T-helper 2 cell (primary cell): Measurements from ENCODE around the gene LRRC17.
"Not testable (repeated sequence)": the region's sequence is repeated elsewhere in the genome, so short reads cannot be mapped to it uniquely, and the experiment has no call there.

ENCODE experiments used
- DNase-seq, 5 experiments: peaks; one replicate each; pipeline versions ENCODE4 v3.0.0 to v3.0.0-alpha.2; 2012 to 2022

LRRC17 gene

DNA sequence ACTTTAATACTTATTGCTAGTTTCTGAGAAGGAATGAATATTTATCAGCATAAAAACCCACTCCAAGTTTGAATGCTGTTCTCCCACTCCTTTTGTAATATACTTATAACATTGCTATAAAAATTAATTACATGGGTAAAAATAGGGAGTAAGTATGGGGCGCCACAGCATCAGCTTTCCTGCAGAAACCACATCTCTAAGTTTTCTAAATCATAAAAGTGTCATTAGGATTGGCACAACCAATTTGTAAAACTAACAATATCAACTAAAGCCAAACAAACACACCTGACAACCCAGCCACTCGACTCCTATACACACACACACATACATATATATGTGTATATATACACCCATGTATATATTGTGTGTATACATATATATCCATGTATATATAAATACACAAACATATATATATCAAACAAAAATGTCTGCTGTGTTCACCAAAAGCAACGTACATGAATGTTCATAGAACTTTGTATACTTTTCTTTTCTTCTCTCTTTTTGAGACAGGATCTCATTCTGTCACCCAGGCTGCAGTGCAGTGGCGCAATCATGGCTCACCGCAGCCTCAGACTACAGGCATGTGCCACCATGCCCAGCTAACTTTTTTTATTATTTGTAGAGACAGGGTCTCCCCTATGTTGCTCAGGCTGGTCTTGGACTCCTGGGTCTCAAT is 14.8 kb upstream of the LRRC17 start:
- no peak for DNase-seq

DNA sequence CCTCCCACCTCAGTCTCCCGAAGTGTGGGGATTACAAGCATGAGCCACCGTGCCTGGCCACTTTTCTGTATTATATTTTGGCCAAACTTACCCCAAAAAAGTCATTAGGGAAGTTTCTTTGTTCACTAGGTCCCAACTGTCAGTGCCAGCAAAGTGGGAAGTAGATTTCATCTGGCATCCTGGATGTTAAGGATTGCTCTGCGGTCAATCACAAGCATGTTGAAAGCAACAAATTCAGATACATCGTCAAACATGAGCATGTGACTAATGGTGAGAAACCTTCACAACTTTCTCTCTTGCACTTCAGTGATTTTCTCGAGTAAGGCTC is 14.3 kb upstream of the LRRC17 start:
- DNase-seq: no peak

DNA sequence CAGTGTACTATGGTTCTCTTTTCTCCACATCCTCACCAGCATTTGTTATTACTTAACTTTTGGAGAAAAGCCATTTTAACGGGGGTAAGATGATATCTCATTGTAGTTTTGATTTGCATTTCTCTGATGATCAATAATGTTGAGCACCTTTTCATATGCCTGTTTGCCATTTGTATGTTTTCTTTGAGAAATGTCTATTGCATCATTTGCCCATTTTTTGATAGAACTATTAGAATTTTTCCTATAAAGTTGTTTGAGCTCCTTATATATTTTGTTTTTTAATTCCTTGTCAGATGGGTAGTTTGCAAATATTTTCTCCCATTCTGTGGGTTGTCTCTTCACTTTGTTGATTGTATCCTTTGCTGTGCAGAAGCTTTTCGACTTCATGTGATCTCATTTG is 10.7 kb upstream of the LRRC17 start:
- not testable (repeated sequence) for DNase-seq

DNA sequence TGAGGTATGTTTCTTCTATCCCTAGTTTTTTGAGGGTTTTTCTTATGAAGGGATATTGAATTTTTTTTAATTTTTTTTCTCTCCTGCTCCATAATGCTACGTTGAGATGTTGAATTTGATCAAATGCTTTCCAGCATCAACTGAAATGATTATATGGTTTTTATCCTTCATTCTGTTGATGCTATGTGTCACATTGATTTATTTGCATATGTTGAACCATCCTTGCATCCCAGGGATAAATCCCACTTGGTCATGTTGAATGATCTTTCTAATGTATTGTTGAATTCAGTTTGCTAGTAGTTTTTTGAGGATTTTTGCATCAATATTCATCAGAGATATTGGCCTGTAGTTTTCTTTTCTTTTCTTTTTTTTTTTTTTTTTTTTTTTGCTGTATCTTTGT is 9.2 kb upstream of the LRRC17 start:
- not testable (repeated sequence) for DNase-seq

DNA sequence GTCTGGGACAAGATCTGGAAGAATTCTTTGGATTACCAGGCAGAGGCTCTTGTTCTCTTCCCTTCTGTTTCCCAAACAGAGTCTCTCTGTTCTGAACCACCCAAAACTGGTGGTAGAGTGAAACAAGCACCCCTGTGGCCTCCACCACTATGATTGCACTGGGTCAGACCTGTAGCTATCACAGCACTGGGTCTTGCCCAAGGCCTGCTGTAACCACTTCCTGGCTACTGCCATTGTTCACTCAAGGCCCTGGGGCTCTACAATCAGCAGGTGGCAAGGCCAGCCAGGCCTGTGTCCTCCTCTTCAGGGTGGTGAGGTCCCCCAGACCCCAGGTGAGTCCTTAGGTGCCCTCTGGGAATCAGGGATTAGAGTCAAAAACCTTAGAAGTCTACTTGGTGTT is 4.1 kb upstream of the LRRC17 start:
- no peak for DNase-seq

DNA sequence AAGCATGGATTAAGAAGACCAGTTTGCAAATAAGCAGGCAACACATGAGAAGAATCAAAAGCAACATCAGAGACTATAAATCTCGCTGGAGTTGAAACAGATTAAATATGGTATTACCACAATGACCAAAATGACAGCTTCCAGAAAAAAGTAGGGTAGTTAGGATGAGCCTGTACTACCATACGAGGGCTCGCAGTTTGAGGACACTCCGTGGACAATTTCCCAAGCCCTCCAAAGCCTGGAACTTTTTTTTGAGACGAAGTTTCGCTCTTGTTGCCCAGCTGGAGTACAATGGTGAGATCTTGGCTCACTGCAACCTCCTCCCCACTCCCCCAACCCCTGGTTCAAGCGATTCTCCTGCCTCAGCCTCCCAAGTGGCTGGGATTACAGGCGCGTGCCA is 1.0 kb downstream of the LRRC17 start:
- no peak for DNase-seq

DNA sequence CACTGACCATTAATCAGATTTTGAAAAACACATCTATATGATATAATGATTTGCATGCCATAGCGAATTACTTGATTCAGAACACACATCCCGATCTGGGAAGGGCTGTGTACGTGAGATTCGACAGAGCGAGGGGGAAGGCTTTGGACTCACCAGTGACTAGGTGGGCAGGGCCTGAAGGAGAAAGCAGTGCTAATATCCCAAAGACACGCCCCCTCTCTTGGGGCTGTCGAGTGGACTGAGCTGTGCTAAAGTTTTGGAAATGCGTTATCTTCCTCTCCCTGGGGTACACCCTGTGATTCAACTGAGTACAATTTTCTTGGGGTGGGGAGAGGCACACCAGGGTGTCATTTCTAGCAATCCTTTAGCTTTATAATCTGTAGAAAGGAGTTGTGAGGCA is 1.8 kb downstream of the LRRC17 start:
- DNase-seq: no peak

DNA sequence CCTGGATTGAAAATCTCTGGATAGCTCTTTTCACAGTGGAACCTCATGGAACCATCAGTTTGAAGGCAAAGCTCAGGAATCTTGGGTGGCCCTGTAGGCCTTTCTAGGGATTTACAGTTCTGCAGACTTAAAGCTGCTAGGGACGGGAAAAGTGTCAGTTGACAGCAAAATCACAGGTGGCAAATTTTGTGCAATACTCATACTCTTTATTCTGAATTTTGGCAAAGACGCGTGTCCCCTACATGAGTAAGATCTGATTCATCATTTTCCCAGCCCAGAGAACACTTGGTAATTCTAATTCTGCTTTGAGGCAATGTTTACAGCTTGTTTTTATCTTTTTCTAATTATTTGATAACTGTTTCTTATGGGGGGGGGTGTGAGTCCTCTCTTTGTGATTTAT is 3.6 kb downstream of the LRRC17 start:
- no peak for DNase-seq

DNA sequence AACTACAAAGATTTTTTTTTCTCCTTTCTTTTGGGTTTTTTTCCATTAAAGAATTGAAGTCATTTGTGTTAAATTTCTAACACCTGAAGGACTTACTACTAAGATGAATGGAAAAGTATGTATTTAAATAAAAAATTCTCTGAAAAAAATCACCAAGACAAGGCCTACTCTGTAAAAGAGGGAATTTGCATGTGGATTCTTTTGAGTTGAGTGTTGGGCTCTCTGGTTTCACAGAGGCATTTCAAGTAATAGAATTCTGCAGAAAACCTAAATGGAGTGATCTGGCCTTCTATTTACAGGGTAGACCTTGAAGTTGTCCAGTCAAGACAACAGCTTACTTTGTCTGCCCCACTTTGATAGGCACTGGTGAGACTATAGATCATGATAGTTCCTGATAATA is 4.1 kb downstream of the LRRC17 start:
- no peak for DNase-seq

DNA sequence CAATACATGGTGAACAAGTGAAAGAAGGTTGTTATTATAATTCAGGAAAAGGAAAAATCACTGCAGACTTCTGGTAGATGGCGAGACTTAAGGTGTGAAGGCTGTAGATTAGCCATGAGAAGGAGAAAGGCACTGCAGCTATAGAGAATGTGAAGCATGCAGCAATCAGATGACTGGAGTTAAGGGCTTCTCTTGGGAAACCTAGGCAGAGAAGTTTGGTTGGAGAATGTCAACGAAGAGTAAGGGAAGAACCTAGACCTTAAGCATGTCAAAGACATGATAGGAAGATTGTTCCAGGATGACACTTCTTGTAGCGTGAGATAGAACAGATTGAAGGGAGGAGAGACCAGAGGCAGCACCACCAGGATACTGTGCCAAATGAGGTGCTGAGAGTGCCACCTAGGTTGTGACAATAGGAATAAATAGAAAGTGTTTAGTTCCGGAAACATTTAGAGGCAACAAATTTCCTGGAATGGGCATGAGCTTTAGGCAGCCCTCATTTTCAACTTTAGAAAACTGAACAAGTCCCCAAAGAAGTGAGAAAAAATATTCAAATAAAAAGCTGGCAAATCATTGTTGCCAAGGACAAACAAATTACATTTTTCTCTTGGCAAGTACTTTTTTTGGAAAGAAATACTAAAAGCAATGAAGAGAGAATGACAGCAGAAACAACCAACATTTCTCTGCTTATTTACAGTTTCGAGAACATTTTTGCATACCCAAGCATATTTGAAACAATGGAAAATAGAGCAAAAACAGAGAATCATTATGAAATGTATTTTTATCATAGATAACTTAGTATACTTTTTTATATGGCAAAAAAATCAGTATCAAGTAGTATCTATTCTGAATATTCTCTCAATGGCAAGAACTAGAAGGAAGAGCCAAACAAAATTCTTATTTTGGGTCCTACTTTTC is 4.9 kb downstream of the LRRC17 start:
- no peak for DNase-seq

DNA sequence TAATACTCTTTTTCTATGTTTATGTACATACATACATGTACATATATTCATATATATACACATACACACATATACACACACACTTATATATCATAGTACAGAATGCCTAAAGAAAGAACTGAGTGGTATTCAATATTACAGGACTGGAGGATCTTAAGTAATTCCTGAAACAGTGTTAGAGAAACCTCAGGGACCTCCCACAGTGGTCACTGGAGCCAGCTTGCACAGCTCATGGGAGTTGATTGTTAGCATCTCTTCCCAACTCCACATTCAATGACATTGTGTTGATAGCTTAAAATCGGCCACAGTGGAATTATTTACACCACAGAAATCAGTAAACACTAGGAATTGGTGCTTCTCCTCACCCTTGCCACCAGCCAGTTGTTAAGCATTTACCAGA is 6.0 kb downstream of the LRRC17 start:
- DNase-seq: no peak

DNA sequence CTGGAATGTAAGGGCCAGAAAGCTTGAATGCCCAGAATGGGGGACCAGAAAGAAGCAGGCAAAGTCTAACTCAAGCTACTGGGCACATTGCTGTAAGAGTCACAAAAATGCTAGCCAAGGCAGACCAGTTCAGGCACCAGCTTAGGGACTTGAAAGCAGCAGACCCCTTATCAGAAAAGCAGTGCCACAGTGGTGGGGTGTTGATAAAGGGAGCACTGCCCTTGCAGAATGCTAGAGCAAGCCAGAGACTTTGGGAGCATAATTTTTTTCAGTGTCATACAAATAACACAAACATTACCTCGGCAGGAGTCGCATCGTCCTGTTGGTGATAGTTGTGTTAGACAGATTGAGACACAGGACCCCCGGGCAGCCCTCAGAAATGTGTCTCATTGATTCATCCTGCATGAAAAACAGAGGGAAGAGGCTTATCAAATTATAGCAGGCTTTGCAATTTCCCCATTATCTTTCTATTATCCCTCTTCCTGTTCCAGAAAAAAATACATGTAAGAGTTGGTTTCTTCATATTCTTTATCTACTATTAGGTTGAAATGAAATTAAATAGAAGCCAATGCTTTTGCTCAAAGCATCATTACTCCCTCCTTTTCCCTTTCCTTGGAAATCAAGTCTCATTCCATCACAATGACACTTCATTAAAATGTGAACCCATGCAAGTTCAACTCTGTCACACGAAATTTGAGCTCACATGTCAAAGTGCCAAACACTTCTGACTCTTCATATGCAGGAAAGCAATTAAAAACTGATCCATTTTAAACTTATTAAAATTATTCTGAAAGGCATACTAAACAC is 13.4 kb downstream of the LRRC17 start:
- DNase-seq: no peak

DNA sequence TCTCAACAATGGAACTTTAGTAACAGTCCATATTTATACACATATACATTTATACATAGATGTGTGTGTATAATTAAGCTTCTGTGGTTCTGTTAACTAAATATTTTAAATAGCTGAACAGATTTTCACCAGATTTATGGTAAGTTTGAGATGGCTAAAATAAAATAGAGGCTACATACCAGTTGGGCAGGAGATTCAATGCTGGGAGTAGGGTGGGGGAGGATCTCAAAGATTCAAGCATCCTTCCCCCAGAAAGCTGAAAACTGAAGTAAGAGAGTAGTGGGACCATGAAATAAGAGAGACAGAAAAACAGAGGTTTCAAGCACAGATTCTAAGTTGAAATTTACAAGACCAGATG is 14.0 kb downstream of the LRRC17 start:
- DNase-seq: no peak

DNA sequence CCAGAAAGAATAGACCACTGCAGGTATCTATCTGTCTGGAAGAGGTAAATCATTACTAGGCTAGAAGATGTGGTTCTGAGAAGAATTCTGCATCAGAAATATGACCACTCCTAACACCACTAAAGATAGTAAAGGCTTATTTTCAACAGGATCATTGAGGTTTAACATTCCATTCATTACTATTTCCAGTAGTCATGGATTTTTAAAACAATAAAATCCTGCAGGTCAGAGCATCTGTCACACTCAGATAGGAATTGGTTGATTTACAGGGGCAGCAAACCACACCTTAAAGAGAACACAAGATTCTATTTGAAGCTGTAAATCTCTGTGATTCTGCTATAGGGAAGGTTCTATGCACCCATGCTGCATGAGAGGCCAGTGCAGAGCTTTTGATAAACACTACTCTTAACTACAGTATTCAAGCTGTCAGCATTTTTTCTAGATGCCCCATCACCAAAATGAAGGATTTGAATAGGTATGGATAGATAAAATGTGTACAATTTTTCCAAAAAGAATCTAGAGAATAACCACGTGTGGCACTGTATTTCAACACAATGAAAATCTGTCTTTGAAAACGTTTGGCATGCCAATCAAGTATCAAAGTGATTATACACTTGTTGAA is 14.6 kb downstream of the LRRC17 start:
- DNase-seq: no peak

DNA sequence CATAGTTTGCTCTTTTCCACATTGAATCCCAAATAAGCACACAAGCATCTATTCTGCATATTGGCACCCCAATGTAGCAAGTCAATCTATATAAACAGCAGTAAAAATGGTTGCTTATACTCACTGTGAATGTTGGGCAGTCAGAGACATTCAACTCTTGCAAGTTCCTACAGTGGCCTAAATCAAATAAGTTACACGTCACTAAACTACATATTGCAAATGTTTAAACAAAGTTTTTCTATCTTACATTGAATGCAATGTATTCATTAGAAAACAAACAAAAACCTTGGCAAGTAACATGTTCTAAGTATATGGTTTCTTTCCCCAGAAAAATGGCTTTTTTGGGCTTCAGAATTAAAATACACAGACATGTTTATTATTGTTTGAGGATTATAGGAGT is 19.0 kb downstream of the LRRC17 start:
- no peak for DNase-seq

DNA sequence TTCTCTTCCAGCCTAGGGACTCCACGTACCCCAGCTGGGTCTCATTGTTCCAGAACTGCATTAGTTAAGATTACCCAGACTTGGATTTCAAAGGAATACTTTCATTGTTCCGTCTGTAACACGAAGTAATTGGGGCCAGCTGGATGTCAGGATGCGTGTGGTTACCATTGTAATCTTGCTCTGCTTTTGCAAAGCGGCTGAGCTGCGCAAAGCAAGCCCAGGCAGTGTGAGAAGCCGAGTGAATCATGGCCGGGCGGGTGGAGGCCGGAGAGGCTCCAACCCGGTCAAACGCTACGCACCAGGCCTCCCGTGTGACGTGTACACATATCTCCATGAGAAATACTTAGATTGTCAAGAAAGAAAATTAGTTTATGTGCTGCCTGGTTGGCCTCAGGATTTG is 21.0 kb downstream of the LRRC17 start:
- no peak for DNase-seq

DNA sequence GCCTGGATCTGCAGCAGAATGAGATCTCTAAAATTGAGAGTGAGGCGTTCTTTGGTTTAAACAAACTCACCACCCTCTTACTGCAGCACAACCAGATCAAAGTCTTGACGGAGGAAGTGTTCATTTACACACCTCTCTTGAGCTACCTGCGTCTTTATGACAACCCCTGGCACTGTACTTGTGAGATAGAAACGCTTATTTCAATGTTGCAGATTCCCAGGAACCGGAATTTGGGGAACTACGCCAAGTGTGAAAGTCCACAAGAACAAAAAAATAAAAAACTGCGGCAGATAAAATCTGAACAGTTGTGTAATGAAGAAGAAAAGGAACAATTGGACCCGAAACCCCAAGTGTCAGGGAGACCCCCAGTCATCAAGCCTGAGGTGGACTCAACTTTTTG is 21.4 kb downstream of the LRRC17 start:
- no peak for DNase-seq

DNA sequence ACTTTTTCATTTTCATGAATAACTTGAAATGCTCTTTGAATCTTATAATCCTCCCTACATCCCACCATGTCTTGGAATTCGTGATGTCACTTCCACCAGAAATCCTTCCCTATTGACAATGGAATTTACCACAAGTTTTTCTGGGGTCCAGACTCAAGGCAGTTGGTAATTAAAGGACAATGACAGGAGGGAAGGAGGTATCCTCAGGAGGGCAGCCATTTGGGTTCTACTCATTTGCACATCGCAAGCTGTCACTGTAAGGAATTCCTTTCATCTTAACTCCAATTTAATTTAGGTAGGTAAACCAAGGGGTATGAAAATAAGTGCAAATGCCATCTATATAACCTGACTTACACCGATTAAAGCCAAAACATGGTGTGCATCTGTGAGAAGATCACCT is 21.9 kb downstream of the LRRC17 start:
- no peak for DNase-seq

DNA sequence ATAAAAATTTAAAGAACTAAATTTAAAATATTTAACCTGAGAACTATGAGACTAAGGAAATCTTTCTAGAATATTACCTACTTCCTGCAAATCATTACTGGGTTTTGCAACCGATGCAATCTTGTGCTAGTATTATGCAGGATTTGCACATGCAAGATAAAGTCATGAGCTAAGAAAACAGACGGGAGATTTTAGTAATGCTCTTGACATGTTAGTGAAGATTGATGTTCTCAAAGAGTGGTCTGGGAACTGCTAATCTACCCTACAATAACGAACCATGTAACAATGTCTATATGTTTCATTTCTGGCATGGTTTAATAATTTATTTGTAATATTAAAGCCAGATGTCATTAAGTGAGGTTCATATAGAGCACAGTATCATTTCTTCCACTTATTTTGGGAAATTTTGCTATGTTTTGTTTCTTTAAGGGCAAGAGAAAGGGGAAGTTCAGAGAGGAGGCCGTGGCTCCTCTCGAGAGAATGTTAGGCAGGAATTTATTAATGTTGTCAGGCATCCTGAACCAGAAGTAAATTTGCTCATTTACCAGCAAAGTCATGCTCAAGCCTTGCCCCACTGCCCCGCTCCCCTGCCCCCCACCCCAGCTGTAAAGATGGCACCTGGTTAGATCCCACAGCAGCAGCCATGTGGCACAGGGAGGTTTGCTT is 22.8 kb downstream of the LRRC17 start:
- DNase-seq: no peak

DNA sequence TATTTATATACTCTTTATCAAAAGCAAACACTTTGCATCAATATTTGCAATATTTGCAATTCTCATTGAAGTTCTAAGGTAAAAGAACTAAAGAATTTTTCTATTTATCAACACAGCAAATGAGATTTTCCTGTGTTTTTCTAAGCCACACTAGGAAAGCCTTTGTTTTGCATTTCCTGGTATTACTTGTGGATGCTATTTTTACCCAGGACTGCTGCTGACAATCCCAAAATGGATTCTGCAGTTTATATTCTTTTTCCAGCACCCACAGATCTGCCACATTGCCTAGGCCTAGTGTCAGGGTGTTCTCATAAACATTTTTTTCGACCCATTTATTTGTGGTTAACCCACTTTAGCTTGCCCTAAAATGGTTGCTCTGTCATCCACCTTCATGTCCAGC is 25.9 kb downstream of the LRRC17 start:
- DNase-seq: no peak

DNA sequence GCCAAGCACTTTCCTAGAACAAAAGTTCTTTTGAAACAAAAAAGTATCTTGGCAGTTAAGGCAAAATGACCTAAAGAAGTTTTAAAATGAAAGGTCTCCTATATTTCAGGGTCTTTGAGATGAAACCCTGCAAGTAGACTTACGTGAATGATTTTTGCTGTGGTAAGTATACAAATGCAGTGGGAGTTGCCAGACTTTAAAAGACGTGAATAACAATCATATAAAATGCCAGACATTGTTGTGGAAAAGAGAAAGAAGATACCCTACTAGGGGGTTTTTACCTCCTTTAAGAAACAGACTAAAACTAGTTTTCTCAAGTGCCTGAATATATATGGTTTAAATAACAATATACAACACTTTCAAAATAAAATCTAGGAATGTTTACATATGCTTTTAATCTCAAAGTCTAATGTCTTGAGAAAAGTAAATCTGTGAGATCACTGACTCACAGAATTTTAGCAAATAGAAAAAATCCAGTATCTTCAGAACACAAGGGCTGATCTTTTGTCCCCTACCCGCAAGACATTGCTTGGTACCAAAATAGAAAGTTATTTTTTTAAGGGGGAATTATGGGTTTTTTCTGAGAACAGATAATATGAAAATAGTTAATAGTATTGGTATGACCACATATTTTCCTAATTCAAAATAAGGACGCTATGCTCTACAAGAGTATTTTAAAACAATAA is 29.5 kb downstream of the LRRC17 start:
- no peak for DNase-seq

DNA sequence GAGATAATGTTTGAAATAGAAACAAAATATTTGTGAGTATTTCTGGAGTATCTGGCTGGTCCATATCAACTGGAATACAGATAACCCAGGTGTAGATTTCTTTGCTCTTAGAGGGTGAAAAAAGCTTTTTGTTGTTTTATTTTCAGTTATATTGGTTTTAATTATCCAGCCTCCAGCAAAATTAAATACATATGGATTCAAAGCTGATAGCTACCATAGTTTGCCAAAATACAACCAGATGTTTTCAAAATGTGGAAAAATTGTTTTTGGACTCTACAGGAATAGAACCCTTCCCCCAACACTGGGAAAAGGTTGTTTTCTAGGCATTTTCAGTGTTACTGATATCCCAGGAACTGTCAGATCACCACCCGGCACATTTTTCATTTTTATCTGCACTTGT is 30.1 kb downstream of the LRRC17 start:
- DNase-seq: no peak
